Loucy (cell line): ENCODE measurements around the gene ATP1A4.

Experiments used
- H2AFZ ChIP-seq: fragments of 200-600 bp; sonication (generic); 2 replicates; pipeline ENCODE4 v1.6.0; 2016; ENCODE audit warnings: antibody characterized with exemption, mild to moderate bottlenecking, low read length, moderate library complexity
- H3F3A ChIP-seq: fragments of 200-600 bp; 2 replicates; pipeline ENCODE4 v1.6.0; 2016; ENCODE audit warnings: antibody characterized with exemption, low read depth, mild to moderate bottlenecking
- H3K27me3 ChIP-seq: fragments of 200-600 bp; sonication (generic); 2 replicates; pipeline ENCODE4 v1.6.1; 2014; ENCODE audit warnings: low read length, mild to moderate bottlenecking; ENCODE audit not compliant: insufficient read depth, poor library complexity, severe bottlenecking
- H3K36me3 ChIP-seq: fragments of 200-600 bp; sonication (generic); 2 replicates; pipeline ENCODE4 v1.6.1; 2016; ENCODE audit warnings: low read length; ENCODE audit not compliant: insufficient read depth
- H3K4me1 ChIP-seq: fragments of 200-600 bp; sonication (generic); 2 replicates; pipeline ENCODE4 v1.5.1; 2014; ENCODE audit warnings: low read length, mild to moderate bottlenecking; ENCODE audit not compliant: insufficient read depth, poor library complexity, severe bottlenecking
- H3K4me2 ChIP-seq: fragments of 200-600 bp; sonication (generic); 2 replicates; pipeline ENCODE4 v1.6.0; 2014; ENCODE audit warnings: antibody characterized with exemption, low read length, low read depth, mild to moderate bottlenecking; ENCODE audit not compliant: poor library complexity, severe bottlenecking
- H3K4me3 ChIP-seq: fragments of 200-600 bp; sonication (generic); 2 replicates; pipeline ENCODE4 v1.5.1; 2014; ENCODE audit warnings: low read length, mild to moderate bottlenecking, mixed read lengths; ENCODE audit not compliant: poor library complexity, severe bottlenecking
- H3K79me2 ChIP-seq: fragments of 200-600 bp; sonication (generic); 2 replicates; pipeline ENCODE4 v1.6.1; 2014; ENCODE audit warnings: low read length; ENCODE audit not compliant: insufficient read depth
- H3K9ac ChIP-seq: fragments of 200-600 bp; sonication (generic); 2 replicates; pipeline ENCODE4 v1.6.0; 2014; ENCODE audit warnings: mild to moderate bottlenecking, low read depth, low read length, moderate library complexity; ENCODE audit not compliant: poor library complexity, severe bottlenecking
- H3K9me2 ChIP-seq: fragments of 200-600 bp; sonication (generic); replicated peaks from 2 replicates; pipeline ENCODE4 v1.6.1; 2016; ENCODE audit warnings: low read depth, low read length, mixed read lengths
- H3K9me3 ChIP-seq: fragments of 200-600 bp; sonication (generic); 2 replicates; pipeline ENCODE4 v1.6.1; 2014; ENCODE audit warnings: mild to moderate bottlenecking, antibody characterized with exemption, low read length, low read depth; ENCODE audit not compliant: insufficient read depth
- H4K20me1 ChIP-seq: fragments of 200-600 bp; sonication (generic); 2 replicates; pipeline ENCODE4 v1.6.0; 2014; ENCODE audit warnings: antibody characterized with exemption, low read length, mild to moderate bottlenecking; ENCODE audit not compliant: insufficient read depth, poor library complexity, severe bottlenecking
- EZH2phosphoT487 ChIP-seq: fragments of 200-600 bp; IDR thresholded peaks from 2 replicates; pipeline ENCODE4 v1.6.1; 2018; ENCODE audit warnings: antibody characterized with exemption, mild to moderate bottlenecking, moderate library complexity, borderline replicate concordance
- TF ChIP-seq, protein P1 (sequence below): fragments of 200-600 bp; sonication (generic); conservative IDR thresholded peaks from 2 replicates; pipeline ENCODE4 v1.5.1; 2014; ENCODE audit warnings: mild to moderate bottlenecking, antibody characterized with exemption, low read length

Gene ATP1A4

GRCh38 chr1:160162931-160163330 is 11.5 kb downstream of the ATP1A4 start:
- Histone ChIP-seq H3K9ac (no peak overlapping the region), H4K20me1 (no peaks in the 10 kb centered on the region), H3K79me2 (no peaks in the 10 kb centered on the region), H3K36me3 (no peaks in the 10 kb centered on the region), H3K9me3 (no peaks in the 10 kb centered on the region), H3K9me2 (no peaks in the 10 kb centered on the region), H2AFZ (no peak overlapping the region), H3K27me3 (no peaks in the 10 kb centered on the region), H3K4me3 (no peak overlapping the region), H3F3A (no peaks in the 10 kb centered on the region), H3K4me2 (no peak overlapping the region), H3K4me1 (peaks cover 5% of the 10 kb centered on the region)
- TF ChIP-seq, protein P1, sequence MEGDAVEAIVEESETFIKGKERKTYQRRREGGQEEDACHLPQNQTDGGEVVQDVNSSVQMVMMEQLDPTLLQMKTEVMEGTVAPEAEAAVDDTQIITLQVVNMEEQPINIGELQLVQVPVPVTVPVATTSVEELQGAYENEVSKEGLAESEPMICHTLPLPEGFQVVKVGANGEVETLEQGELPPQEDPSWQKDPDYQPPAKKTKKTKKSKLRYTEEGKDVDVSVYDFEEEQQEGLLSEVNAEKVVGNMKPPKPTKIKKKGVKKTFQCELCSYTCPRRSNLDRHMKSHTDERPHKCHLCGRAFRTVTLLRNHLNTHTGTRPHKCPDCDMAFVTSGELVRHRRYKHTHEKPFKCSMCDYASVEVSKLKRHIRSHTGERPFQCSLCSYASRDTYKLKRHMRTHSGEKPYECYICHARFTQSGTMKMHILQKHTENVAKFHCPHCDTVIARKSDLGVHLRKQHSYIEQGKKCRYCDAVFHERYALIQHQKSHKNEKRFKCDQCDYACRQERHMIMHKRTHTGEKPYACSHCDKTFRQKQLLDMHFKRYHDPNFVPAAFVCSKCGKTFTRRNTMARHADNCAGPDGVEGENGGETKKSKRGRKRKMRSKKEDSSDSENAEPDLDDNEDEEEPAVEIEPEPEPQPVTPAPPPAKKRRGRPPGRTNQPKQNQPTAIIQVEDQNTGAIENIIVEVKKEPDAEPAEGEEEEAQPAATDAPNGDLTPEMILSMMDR: no peak
- no peak for TF ChIP-seq EZH2phosphoT487

DNA sequence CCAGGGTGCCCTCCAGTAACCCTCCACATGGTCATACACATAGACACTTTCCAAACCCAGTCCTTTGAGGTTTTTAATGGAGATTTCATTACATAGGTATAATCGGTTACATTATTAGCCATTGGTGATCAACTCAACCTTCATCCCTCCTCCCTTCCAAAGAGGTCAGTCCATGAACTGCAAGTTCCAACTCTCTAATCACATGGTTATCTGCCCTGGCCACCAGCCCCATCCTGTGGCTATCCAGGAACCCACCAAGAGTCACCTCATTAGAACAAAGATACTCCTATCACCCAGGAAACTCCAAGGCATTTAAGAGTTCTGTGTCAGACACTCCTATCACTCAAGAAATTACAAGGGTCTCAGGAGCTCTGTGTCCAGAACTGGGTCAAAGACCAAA is 12.2 kb downstream of the ATP1A4 start:
- Histone ChIP-seq H3K9ac (no peak overlapping the region), H3K4me1 (peaks cover 5% of the 10 kb centered on the region), H3K9me3 (no peaks in the 10 kb centered on the region), H3K4me3 (no peak overlapping the region), H3F3A (no peaks in the 10 kb centered on the region), H3K36me3 (no peaks in the 10 kb centered on the region), H2AFZ (no peak overlapping the region), H3K79me2 (no peaks in the 10 kb centered on the region), H3K27me3 (no peaks in the 10 kb centered on the region), H3K4me2 (no peak overlapping the region), H4K20me1 (no peaks in the 10 kb centered on the region), H3K9me2 (no peaks in the 10 kb centered on the region)
- no peak for TF ChIP-seq EZH2phosphoT487
- TF ChIP-seq, protein P1: no peak

DNA sequence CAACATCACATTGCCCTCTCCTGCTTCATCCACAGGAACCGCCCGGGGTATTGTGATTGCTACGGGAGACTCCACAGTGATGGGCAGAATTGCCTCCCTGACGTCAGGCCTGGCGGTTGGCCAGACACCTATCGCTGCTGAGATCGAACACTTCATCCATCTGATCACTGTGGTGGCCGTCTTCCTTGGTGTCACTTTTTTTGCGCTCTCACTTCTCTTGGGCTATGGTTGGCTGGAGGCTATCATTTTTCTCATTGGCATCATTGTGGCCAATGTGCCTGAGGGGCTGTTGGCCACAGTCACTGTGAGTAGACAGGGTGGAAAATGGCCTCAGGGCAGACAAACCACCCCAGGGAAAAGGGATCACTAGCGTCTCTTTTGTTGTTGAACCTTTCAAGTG is 12.7 kb downstream of the ATP1A4 start:
- TF ChIP-seq, protein P1: no peak
- no peak for TF ChIP-seq EZH2phosphoT487

More for the DNA sequence above, 12.7 kb downstream of the ATP1A4 start:
- H3K36me3 ChIP-seq: no peaks in the 10 kb centered on the region
- H3K79me2 ChIP-seq: no peaks in the 10 kb centered on the region
- no peak overlapping the region for H3K4me3 ChIP-seq
- H3K4me1 ChIP-seq: peaks cover 10% of the 10 kb centered on the region
- no peak overlapping the region for H2AFZ ChIP-seq
- no peaks in the 10 kb centered on the region for H3K9me3 ChIP-seq
- H3K9ac ChIP-seq: no peak overlapping the region
- no peaks in the 10 kb centered on the region for H3F3A ChIP-seq
- no peak overlapping the region for H3K4me2 ChIP-seq
- H3K27me3 ChIP-seq: no peaks in the 10 kb centered on the region
- no peaks in the 10 kb centered on the region for H3K9me2 ChIP-seq
- no peaks in the 10 kb centered on the region for H4K20me1 ChIP-seq
